Measurements from ENCODE around the gene UNC5B. TPM values are rescaled to one million over a fixed set of nuclear protein-coding genes. Genes with fewer than 3 reads are reported as not detected.

UNC5B gene
- total RNA-seq, 4 donors from 2014 or later: 2.2 to 3.7 (median 3.2) TPM

- TF ChIP-seq, protein P1, sequence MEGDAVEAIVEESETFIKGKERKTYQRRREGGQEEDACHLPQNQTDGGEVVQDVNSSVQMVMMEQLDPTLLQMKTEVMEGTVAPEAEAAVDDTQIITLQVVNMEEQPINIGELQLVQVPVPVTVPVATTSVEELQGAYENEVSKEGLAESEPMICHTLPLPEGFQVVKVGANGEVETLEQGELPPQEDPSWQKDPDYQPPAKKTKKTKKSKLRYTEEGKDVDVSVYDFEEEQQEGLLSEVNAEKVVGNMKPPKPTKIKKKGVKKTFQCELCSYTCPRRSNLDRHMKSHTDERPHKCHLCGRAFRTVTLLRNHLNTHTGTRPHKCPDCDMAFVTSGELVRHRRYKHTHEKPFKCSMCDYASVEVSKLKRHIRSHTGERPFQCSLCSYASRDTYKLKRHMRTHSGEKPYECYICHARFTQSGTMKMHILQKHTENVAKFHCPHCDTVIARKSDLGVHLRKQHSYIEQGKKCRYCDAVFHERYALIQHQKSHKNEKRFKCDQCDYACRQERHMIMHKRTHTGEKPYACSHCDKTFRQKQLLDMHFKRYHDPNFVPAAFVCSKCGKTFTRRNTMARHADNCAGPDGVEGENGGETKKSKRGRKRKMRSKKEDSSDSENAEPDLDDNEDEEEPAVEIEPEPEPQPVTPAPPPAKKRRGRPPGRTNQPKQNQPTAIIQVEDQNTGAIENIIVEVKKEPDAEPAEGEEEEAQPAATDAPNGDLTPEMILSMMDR (IDR thresholded peaks at IDR 0.05): no peak
- TF ChIP-seq EP300 (IDR thresholded peaks at IDR 0.05) (no peak), POLR2AphosphoS5 (IDR thresholded peaks at IDR 0.05) (no peak), POLR2A (IDR thresholded peaks at IDR 0.05) (no peak)
- Histone ChIP-seq H3K4me3 (no peak overlapping the region), H3K27me3 (no peaks in the 10 kb centered on the region), H3K27ac (no peak overlapping the region), H3K4me1 (no peaks in the 10 kb centered on the region), H3K36me3 (peaks cover 0 to 39% of the 10 kb centered on the region in 2 donors), H3K9me3 (no peaks in the 10 kb centered on the region)
- 85 to 90% methylated on average over 2 to 3 of the region's 3 CpGs for WGBS, 2 donors (ENCODE audit: low coverage in 1 of 2)
- no peak for ATAC-seq
Observed at GRCh38 chr10:71297343-71297742, 85.0 kb downstream of the UNC5B start.

DNA sequence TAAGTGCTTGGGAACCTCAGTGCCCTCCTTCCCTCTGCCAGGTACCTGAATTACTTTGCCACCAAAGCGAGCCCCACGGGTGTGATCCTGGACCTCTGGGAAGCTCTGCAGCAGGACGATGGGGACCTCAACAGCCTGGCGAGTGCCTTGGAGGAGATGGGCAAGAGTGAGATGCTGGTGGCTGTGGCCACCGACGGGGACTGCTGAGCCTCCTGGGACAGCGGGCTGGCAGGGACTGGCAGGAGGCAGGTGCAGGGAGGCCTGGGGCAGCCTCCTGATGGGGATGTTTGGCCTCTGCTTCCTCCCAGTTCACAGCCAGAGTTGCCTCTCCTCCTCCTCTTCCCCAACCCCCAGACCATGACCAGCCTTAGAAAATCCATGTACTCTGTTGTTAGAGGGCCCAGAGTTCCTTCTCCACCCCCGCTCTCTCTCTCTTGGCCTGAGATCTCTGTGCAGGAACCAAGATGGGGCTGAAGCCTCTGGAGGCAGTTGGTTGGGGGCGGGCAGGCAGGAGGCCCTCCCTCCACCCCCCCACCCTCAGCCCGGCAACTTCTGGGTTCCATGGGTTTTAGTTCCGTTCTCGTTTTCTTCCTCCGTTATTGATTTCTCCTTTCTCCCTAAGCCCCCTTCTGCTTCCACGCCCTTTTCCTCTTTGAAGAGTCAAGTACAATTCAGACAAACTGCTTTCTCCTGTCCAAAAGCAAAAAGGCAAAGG lies 86.9 kb downstream of the UNC5B start:
- TF ChIP-seq POLR2AphosphoS5 (IDR thresholded peaks at IDR 0.05): no peak
- TF ChIP-seq, protein P1 (IDR thresholded peaks at IDR 0.05): no peak
- TF ChIP-seq POLR2A (IDR thresholded peaks at IDR 0.05): no peak
- Histone ChIP-seq H3K4me3 (no peak overlapping the region), H3K27ac (no peak overlapping the region), H3K36me3 (peaks cover 0 to 26% of the 10 kb centered on the region in 2 donors), H3K27me3 (no peaks in the 10 kb centered on the region), H3K4me1 (no peaks in the 10 kb centered on the region), H3K9me3 (no peaks in the 10 kb centered on the region)
- WGBS, 2 donors (ENCODE audit: low coverage in 1 of 2): 89 to 100% methylated on average over 2 to 9 of the region's 14 CpGs
- ATAC-seq: no peak

- ATAC-seq: no peak
- Histone ChIP-seq H3K4me1 (no peaks in the 10 kb centered on the region), H3K27me3 (no peaks in the 10 kb centered on the region), H3K4me3 (no peak overlapping the region), H3K36me3 (peaks cover 0 to 22% of the 10 kb centered on the region in 2 donors), H3K27ac (no peak overlapping the region), H3K9me3 (no peaks in the 10 kb centered on the region)
- TF ChIP-seq POLR2AphosphoS5 (IDR thresholded peaks at IDR 0.05) (no peak), EP300 (IDR thresholded peaks at IDR 0.05) (no peak), POLR2A (IDR thresholded peaks at IDR 0.05) (no peak)
- TF ChIP-seq, protein P1 (IDR thresholded peaks at IDR 0.05): no peak
- 83 to 100% methylated on average over 1 to 3 of the region's 16 CpGs for WGBS, 2 donors (ENCODE audit: low coverage in 1 of 2)
Observed at GRCh38 chr10:71300555-71301370, 88.4 kb downstream of the UNC5B start.

DNA sequence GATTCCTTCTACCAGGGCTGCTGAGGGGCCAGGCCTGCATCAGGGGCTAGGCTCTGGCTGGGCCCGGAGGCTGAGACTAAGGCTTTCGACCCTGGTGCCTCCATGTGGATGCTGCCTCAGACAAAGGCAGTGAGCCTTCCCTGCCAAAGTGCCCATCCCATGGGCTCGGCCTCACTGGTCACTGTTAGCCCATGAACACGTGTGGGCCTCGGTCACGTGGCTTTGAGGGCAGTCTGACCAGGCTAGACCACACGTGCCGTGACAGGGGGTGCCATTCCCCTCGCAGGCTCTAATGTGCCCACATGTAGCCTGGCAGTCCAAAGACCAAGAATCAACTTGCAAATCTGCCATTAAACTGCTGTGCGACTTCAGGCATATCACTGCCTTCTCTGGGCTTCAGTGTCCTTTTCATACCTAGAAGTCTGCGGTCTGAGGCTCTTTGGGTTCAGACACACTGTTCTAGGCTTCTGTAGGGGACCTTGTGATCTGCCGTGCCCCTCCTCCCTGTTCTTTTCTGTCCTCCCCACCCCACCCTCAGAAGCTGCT lies 89.1 kb downstream of the UNC5B start:
- Histone ChIP-seq H3K4me3 (no peak overlapping the region), H3K36me3 (peaks cover 0 to 15% of the 10 kb centered on the region in 2 donors), H3K4me1 (no peaks in the 10 kb centered on the region), H3K27ac (no peak overlapping the region), H3K27me3 (no peaks in the 10 kb centered on the region), H3K9me3 (no peaks in the 10 kb centered on the region)
- TF ChIP-seq, protein P1 (IDR thresholded peaks at IDR 0.05): no peak
- TF ChIP-seq POLR2A (IDR thresholded peaks at IDR 0.05) (no peak), EP300 (IDR thresholded peaks at IDR 0.05) (no peak)
- ATAC-seq: no peak
- WGBS, 2 donors (ENCODE audit: low coverage in 1 of 2): 90 to 100% methylated on average over 2 to 3 of the region's 12 CpGs

Measured in gastroesophageal sphincter (tissue), 4 donors.